Mesenchymal stem cell (in vitro differentiated cells and primary cell): Measurements from ENCODE around the gene SSR4.
A peak's percentile ranks its signal among the peaks of the same experiment; 100 is the strongest.

Experiments used
- DNase-seq: peaks from one replicate; pipeline ENCODE4 v3.0.0-alpha.2; 2013
- H2AFZ ChIP-seq: one replicate; pipeline ENCODE4 v1.6.1; 2013; ENCODE audit warnings: low read depth, mild to moderate bottlenecking, control low read depth, inconsistent platforms, low read length, moderate library complexity
- H2AK5ac ChIP-seq: 2 replicates; pipeline ENCODE4 v1.6.1; 2013; ENCODE audit warnings: low read length, moderate library complexity, mild to moderate bottlenecking, inconsistent platforms; ENCODE audit not compliant: severe bottlenecking
- H2BK120ac ChIP-seq: one replicate; pipeline ENCODE4 v1.6.1; 2013; ENCODE audit warnings: low read depth, mild to moderate bottlenecking, inconsistent platforms, low read length, moderate library complexity
- H2BK12ac ChIP-seq, 2 experiments: one replicate each; pipeline ENCODE4 v1.6.1; 2013; ENCODE audit warnings: inconsistent platforms in 2 of 2, low read length in 2 of 2, mild to moderate bottlenecking in 2 of 2, moderate library complexity in 2 of 2, control low read depth in 1 of 2
- H2BK15ac ChIP-seq: one replicate; pipeline ENCODE4 v1.6.1; 2013; ENCODE audit warnings: mild to moderate bottlenecking, low read depth, inconsistent platforms; ENCODE audit not compliant: poor library complexity, severe bottlenecking
- H2BK5ac ChIP-seq: 2 replicates; pipeline ENCODE4 v1.6.1; 2013; ENCODE audit warnings: low read depth, mild to moderate bottlenecking, low read length, control low read depth, inconsistent platforms; ENCODE audit not compliant: poor library complexity, severe bottlenecking
- H3K14ac ChIP-seq, 2 experiments: one replicate each; pipeline ENCODE4 v1.6.1; 2013; ENCODE audit warnings: inconsistent platforms in 2 of 2, low read length in 2 of 2, control low read depth in 1 of 2, mild to moderate bottlenecking in 1 of 2, moderate library complexity in 1 of 2
- H3K18ac ChIP-seq, 2 experiments: one replicate each; pipeline ENCODE4 v1.6.1; 2013; ENCODE audit warnings: inconsistent platforms in 2 of 2, low read length in 2 of 2, control low read depth in 1 of 2, low read depth in 1 of 2, mild to moderate bottlenecking in 1 of 2
- H3K23ac ChIP-seq, 2 experiments: one replicate each; pipeline ENCODE4 v1.6.1; 2013; ENCODE audit warnings: inconsistent platforms in 2 of 2, low read length in 2 of 2, mild to moderate bottlenecking in 2 of 2, moderate library complexity in 2 of 2, control low read depth in 1 of 2
- H3K27ac ChIP-seq: 2 replicates; pipeline ENCODE4 v1.5.1; 2013; ENCODE audit warnings: mild to moderate bottlenecking, moderate library complexity, low read length, control low read depth, inconsistent platforms; ENCODE audit not compliant: poor library complexity, severe bottlenecking
- H3K27me3 ChIP-seq, 2 experiments: 2 replicates each; pipeline versions ENCODE4 v1.6.1 to v1.7.0; 2013; ENCODE audit warnings: low read length in 2 of 2, mild to moderate bottlenecking in 2 of 2, moderate library complexity in 2 of 2, control low read depth in 1 of 2, inconsistent platforms in 1 of 2; ENCODE audit not compliant: control insufficient read depth in 1 of 2, insufficient read depth in 1 of 2
- H3K36me3 ChIP-seq, 2 experiments: 2 replicates each; pipeline versions ENCODE4 v1.6.1 to v1.7.0; 2013; ENCODE audit warnings: low read length in 2 of 2, control low read depth in 1 of 2, inconsistent platforms in 1 of 2, low read depth in 1 of 2, mild to moderate bottlenecking in 1 of 2; ENCODE audit not compliant: insufficient read depth in 2 of 2, control insufficient read depth in 1 of 2
- H3K4ac ChIP-seq, 2 experiments: one replicate each; pipeline ENCODE4 v1.6.1; 2013; ENCODE audit warnings: inconsistent platforms in 2 of 2, low read length in 2 of 2, mild to moderate bottlenecking in 2 of 2, moderate library complexity in 2 of 2, control low read depth in 1 of 2, low read depth in 1 of 2
- H3K4me1 ChIP-seq: 2 replicates; pipeline ENCODE4 v1.6.1; 2013; ENCODE audit warnings: low read depth, low read length, control low read depth; ENCODE audit not compliant: control insufficient read depth, insufficient read depth
- H3K4me2 ChIP-seq: 2 replicates; pipeline ENCODE4 v1.6.1; 2013; ENCODE audit warnings: low read length, mild to moderate bottlenecking, inconsistent platforms; ENCODE audit not compliant: poor library complexity, severe bottlenecking
- H3K4me3 ChIP-seq, 2 experiments: 2 replicates each; pipeline versions ENCODE4 v1.5.1 to v1.7.0; 2013; ENCODE audit warnings: low read length in 2 of 2, mild to moderate bottlenecking in 2 of 2, control low read depth in 1 of 2, low read depth in 1 of 2; ENCODE audit not compliant: insufficient read depth in 1 of 2
- H3K79me1 ChIP-seq: replicated peaks from 2 replicates; pipeline ENCODE4 v1.6.1; 2013; ENCODE audit warnings: mild to moderate bottlenecking, control low read depth, low read length, inconsistent platforms; ENCODE audit not compliant: poor library complexity, severe bottlenecking
- H3K9ac ChIP-seq: 2 replicates; pipeline ENCODE4 v1.7.0; 2013; ENCODE audit warnings: mild to moderate bottlenecking, low read length, moderate library complexity
- H3K9me3 ChIP-seq: 2 replicates; pipeline ENCODE4 v1.7.0; 2013; ENCODE audit warnings: mild to moderate bottlenecking, low read length; ENCODE audit not compliant: control insufficient read depth
- H4K8ac ChIP-seq: one replicate; pipeline ENCODE4 v1.6.1; 2013; ENCODE audit warnings: inconsistent platforms, mild to moderate bottlenecking, low read length, moderate library complexity
- H4K91ac ChIP-seq: one replicate; pipeline ENCODE4 v1.6.1; 2013; ENCODE audit warnings: mild to moderate bottlenecking, low read length, inconsistent platforms
- WGBS: methylation state at CpG from one replicate; pipeline ENCODE4 v1.1.7; 2013; ENCODE audit warnings: mixed read lengths; 5-methylcytosine and 5-hydroxymethylcytosine counted together

Gene SSR4

DNA sequence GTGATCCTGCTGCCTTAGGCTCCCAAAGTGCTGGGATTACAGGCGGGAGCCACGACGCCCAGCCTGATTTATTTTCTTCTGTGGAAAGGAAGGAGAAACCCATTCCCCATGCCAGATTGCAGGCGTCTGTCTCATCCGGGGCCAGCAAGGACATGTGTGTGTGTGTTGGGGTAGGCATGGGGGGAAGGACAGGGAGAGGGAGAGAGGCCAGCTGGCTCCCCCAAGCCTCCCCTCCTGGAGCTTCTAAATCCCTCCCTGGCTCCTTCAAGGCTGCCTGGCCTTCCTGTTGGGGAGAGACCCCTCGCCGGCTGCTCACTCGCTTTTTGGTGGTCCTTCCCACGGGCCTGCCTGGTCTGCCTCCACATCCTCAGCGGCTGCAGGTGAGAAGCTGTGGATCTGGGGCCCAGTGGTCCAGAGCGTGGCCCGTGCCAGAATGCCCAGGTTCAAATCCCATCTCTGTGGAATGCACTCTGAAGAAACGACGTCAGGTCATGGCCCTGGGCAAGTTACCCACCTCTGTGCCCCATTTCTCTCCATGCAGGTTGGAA lies 31.8 kb upstream of the SSR4 start:
- Histone ChIP-seq H3K27ac (no peak overlapping the region), H3K23ac (no peak overlapping the region), H3K36me3 (peaks cover 0 to 9% of the 10 kb centered on the region in 2 experiments), H3K4me1 (peaks cover 29% of the 10 kb centered on the region), H4K91ac (no peak overlapping the region), H2BK120ac (no peak overlapping the region), H3K4me3 (no peak overlapping the region), H2AK5ac (no peak overlapping the region), H4K8ac (no peak overlapping the region), H3K79me1 (peaks cover 7% of the 10 kb centered on the region), H3K27me3 (peaks cover 0 to 2% of the 10 kb centered on the region in 2 experiments), H3K9me3 (peaks cover 4% of the 10 kb centered on the region), H3K14ac (no peak overlapping the region), H3K9ac (no peak overlapping the region), H2BK12ac (no peak overlapping the region), H2AFZ (no peak overlapping the region), H2BK5ac (no peak overlapping the region), H2BK15ac (no peak overlapping the region), H3K4me2 (no peak overlapping the region), H3K18ac (no peak overlapping the region), H3K4ac (no peak overlapping the region)
- 92% methylated on average over 12 of the region's 14 CpGs for WGBS
- no peak for DNase-seq

GRCh38 chrX:153763298-153763932 lies 31.1 kb upstream of the SSR4 start:
- Histone ChIP-seq H3K14ac (no peak overlapping the region), H3K79me1 (peaks cover 7% of the 10 kb centered on the region), H3K23ac (no peak overlapping the region), H3K4ac (no peak overlapping the region), H3K18ac (no peak overlapping the region), H3K9me3 (peaks cover 3% of the 10 kb centered on the region), H3K27me3 (peaks cover 0 to 2% of the 10 kb centered on the region in 2 experiments), H4K8ac (no peak overlapping the region), H2AFZ (no peak overlapping the region), H3K4me3 (no peak overlapping the region), H3K27ac (no peak overlapping the region), H2BK5ac (no peak overlapping the region), H2BK120ac (no peak overlapping the region), H2BK12ac (no peak overlapping the region), H3K4me1 (peaks cover 29% of the 10 kb centered on the region), H3K36me3 (peaks cover 0 to 17% of the 10 kb centered on the region in 2 experiments), H4K91ac (no peak overlapping the region), H2BK15ac (no peak overlapping the region), H3K9ac (no peak overlapping the region), H2AK5ac (no peak overlapping the region), H3K4me2 (no peak overlapping the region)
- WGBS, result 96% methylated on average over 18 of the region's 18 CpGs
- DNase-seq, result no peak

GRCh38 chrX:153763989-153764755 lies 30.3 kb upstream of the SSR4 start, which contains the start of gene PLXNB3:
Gene PLXNB3 (plus strand): TSS chrX:153764249. CDS start chrX:153765536, 1,287 bp downstream.
- Histone ChIP-seq H2BK15ac (peak within 1 kb of the TSS; percentile 89), H2BK12ac (peak within 1 kb of the TSS in 1 of 2 experiments; percentile 63), H2BK5ac (no peak within 1 kb of the TSS), H3K36me3 (peaks cover 2 to 24% of the 10 kb centered on the region in 2 experiments), H3K4me1 (peaks cover 29% of the 10 kb centered on the region), H3K14ac (peak within 1 kb of the TSS in 1 of 2 experiments; percentile 96), H2AFZ (no peak within 1 kb of the TSS), H2BK120ac (peak within 1 kb of the TSS; percentile 79), H3K4me3 (peak within 1 kb of the TSS; percentile 53 to 78), H4K8ac (peak within 1 kb of the TSS; percentile 72), H2AK5ac (peak within 1 kb of the TSS; percentile 48), H3K79me1 (peaks cover 9% of the 10 kb centered on the region), H3K18ac (peak within 1 kb of the TSS; percentile 29 to 96), H3K27me3 (peaks cover 0 to 2% of the 10 kb centered on the region in 2 experiments), H3K9ac (peak within 1 kb of the TSS; percentile 84), H4K91ac (peak within 1 kb of the TSS; percentile 97), H3K23ac (peak within 1 kb of the TSS in 1 of 2 experiments; percentile 9), H3K9me3 (no peaks in the 10 kb centered on the region), H3K4ac (peak within 1 kb of the TSS; percentile 81 to 97), H3K27ac (no peak within 1 kb of the TSS), H3K4me2 (peak within 1 kb of the TSS; percentile 58)
- DNase-seq, result peak; percentile 62
- WGBS, result 20% methylated on average over 16 of the region's 26 CpGs

GRCh38 chrX:153764786-153765137 lies 29.7 kb upstream of the SSR4 start:
- peak overlapping the region; percentile 48 for H2AK5ac ChIP-seq
- WGBS, result 92% methylated on average over 4 of the region's 7 CpGs
- peak overlapping the region; percentile 58 for H3K4me2 ChIP-seq
- no peak for DNase-seq
- peak overlapping the region; percentile 29 to 96 for H3K18ac ChIP-seq
- no peak overlapping the region for H2BK5ac ChIP-seq
- H3K23ac ChIP-seq, result peak overlapping the region in 1 of 2 experiments; percentile 9
- no peak overlapping the region for H2AFZ ChIP-seq
- peak overlapping the region in 1 of 2 experiments; percentile 78 for H3K4me3 ChIP-seq
- peak overlapping the region; percentile 67 for H2BK15ac ChIP-seq
- peak overlapping the region; percentile 75 to 81 for H3K4ac ChIP-seq
- H2BK12ac ChIP-seq, result peak overlapping the region in 1 of 2 experiments; percentile 63
- H4K8ac ChIP-seq, result peak overlapping the region; percentile 72
- H3K14ac ChIP-seq, result peak overlapping the region in 1 of 2 experiments; percentile 96
- peak overlapping the region; percentile 84 for H3K9ac ChIP-seq
- peak overlapping the region; percentile 97 for H4K91ac ChIP-seq
- no peaks in the 10 kb centered on the region for H3K9me3 ChIP-seq
- H3K27ac ChIP-seq, result no peak overlapping the region
- peaks cover 0 to 2% of the 10 kb centered on the region in 2 experiments for H3K27me3 ChIP-seq
- H3K79me1 ChIP-seq, result peaks cover 9% of the 10 kb centered on the region
- peaks cover 3 to 30% of the 10 kb centered on the region in 2 experiments for H3K36me3 ChIP-seq
- peaks cover 30% of the 10 kb centered on the region for H3K4me1 ChIP-seq
- peak overlapping the region; percentile 79 for H2BK120ac ChIP-seq
